NK-92 (cell line): ENCODE measurements around the gene CYP27A1.

Source experiments
- DNase-seq: peaks from one replicate; lab custom pipeline; 2025; ENCODE audit not compliant: unreplicated experiment; lab: John Stamatoyannopoulos, UW

CYP27A1 gene

DNA sequence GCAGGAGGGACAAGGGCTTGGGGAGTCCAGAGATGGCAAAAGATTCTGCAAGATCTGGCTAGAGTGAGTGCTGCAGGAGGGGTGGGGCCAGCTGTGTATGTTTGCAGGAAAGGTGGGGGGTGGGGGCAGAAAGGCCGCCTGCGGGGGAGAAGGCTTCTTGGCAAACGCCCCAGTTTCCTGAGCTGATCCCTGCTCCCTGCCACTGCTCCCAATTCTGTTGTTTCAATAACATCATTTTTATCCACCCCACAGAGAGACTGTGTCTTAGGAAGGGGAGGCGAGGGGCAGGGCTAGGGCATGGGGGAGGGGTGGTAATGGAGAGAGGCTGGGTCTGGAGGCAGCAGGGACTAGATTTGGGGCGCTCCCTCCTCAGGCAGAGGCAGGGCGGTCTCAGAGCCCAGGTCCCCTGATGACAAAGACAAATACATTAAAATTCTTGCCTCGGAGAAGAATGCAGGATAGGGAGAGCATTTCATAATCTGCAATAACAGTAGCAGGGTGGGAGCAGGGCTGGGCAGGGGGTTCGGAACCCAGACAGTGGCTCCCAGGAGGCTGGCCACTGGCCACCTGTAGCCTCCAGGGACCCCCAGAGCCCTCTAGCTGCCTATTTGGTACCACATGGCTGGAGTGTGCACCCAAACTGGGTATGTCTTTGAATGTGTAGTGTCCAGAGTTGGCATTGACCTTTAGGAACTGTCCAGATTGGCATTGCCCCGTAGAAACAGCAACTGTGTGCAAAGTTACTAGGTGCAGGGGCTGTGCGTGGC, 75.6 kb downstream of the CYP27A1 start:
- DNase-seq = no peak

DNA sequence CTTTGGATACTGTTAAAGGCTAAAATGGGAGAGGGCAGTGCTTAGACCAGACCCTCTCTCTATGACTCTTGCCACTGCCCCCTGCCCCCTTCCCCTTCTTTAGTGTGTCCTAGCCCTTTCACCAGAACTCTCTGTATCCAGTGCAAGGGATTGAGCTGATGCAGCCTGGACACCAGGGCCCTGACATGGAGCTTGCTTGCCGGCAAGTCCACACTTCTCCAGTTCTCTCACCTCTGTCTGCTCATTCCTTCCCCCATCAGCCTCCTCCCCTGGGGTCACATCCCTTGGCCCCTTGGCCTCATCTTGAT, 76.1 kb downstream of the CYP27A1 start:
- DNase-seq = no peak

GRCh38 chr2:218858671-218859555, 77.0 kb downstream of the CYP27A1 start:
- no peak for DNase-seq

DNA sequence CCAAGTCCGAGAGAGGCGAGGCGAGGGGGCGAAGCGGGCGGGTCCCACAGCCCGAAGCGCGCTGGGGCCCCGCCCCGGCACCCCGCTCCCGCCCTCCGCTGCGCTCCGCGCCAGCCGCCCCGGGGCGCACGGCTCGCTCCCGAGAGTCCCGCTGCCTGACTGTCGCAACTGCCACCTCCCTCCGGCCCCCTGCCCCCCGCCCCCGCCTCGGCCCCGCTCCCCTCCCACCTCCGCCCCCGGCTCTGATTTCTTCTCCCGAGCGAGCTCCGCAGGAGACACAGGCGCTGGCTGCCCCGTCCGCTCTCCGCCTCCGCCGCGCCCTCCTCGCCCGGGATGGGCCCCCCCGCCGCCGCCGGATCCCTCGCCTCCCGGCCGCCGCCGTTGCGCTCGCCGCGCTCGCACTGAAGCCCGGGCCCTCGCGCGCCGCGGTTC, 77.6 kb downstream of the CYP27A1 start, which contains the start of gene WNT6:
Gene WNT6 (plus strand): TSS at position 250 of the 432 bp plus-strand sequence. CDS start 233 bp downstream, outside the sequence.
- no peak for DNase-seq

DNA sequence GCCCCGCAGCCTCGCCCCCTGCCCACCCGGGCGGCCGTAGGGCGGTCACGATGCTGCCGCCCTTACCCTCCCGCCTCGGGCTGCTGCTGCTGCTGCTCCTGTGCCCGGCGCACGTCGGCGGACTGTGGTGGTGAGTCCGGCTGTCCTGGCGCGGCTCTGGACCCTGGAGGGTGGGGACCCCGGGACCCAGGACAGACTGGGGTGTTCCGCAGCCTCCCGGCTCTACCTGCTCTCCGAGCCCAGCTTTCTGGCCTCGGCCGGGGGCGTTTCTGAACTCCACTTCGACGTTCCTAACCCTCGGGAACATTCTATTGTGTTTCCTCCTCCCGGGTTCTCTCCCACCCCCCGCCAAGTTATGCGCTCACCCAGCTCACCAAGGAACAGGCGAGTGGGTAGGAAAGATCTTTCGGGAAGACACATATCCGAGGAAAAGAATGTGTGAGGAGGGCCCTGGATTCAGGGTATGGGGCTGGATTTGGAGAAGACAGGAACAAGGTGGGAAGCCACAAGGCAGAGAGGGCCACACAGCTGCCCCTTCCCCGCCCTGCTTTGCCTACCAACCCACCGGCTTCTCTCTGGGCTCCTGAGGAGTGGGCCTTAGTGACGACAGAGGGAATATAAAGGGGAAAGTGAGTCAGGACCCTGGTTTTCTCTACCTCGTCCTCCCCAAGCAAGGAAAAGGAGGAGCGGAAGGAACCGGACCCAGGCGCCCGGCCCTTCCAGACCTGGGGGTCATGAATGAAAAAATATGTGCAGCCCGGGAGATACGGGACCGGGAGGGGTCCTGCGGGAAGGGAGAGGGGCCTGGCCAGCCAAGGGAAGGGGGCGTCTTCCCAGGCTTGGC, 78.3 kb downstream of the CYP27A1 start:
- DNase-seq = no peak

- DNase-seq = no peak
These were observed 79.0 kb downstream of the CYP27A1 start for GRCh38 chr2:218860950-218861381.

DNA sequence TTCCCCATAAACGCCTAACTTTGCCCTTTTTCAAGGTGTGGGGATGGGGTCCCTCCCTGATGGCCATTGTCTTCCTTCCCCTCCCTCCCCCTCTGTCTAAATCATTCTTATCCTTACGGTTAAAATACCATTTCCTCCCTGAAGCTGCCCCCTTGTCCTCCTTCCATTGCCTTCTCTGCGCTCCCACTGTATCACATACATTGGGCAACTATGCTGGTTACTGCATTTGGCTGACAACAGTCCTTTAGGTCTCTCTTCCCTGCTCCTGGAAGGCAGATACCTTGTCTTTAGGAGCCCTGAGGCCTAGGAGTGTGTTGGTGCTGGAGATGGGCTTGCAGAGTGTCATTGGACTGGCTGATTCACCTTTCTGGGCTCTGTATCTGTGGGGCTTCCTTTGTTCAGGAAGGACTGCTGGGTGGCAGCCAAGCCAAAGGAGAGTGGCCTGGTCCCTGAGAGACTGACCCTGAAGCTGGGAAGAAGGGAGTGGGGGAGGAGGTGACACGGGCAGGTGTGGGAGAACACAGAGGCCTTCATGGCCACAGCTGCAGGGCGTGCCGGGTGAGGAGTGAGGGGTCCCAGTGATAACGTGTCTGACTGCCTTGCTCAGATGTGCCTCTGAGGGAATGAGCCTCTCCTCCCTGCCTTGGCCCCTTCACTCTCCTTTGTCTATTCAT, 79.8 kb downstream of the CYP27A1 start:
- DNase-seq = no peak

GRCh38 chr2:218863021-218863520, 81.1 kb downstream of the CYP27A1 start:
- DNase-seq = no peak
